GM21381 (cell line): Measurements from ENCODE around the gene CAPN2.

Experiments
- ATAC-seq: cut with Tn5 transposase; IDR thresholded peaks from one replicate; pipeline ENCODE4 v1.9.1; 2021; ENCODE audit warnings: mild to moderate bottlenecking, moderate library complexity; ENCODE audit not compliant: unreplicated experiment

Gene CAPN2

DNA sequence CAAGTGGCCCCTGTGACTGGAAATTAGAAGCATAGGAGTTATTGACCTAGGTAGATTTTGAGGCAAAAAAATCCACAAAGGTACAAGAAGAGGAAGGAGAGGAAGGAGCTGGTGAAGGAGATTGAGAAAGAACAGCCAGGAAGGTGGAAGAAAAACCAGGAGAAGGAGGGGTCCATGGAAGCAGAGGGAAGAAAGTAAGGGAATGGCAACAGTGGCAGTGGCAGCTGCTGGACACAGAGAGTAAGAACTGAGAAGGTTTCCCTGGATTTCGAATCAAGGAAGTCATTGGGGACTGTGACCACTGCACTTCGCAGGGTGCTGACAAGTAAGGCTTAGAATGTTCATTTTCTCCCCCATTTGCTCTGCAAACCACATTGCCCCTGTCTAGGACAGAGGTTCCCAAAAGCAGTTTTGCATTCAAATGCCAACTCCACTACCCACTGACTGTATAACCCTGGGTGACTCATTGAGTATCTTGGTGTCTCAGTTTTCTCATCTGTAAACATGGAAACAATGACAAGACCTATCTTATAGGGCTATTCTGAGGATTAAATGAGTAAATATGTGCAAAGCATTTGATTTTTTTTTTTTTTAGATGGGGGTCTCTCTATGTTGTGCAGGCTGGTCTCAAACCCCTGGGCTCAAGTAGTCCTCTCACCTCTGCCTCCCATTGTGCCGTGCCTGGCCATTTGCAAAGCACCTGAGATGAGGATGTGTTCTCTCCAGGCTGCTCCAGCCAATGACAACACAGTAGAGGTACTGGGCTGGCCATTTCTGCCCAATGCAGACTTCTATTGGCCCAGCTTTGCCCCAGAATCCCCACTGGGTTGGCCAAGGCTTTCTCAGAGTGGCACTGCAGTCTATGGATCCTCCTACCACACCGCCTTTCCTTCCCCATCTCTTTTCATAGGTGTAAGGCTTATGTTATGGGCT, 9.3 kb upstream of the CAPN2 start:
- ATAC-seq = no peak

DNA sequence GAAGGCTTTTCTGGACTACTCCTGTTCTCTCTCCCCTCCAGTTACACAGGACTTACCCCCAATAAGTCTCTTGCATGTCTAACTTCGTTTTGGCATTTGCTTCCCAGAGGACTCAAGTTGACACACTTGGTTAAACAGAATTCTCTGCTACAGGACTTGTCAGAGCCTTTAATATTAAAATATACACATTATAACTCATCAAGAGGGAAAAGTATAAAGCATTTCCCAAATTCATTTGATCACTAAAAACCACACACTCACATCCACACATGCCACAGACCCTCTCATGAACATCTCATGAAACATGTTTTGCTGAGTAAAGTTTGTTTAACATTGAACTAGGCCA, 8.7 kb upstream of the CAPN2 start:
- no peak for ATAC-seq

DNA sequence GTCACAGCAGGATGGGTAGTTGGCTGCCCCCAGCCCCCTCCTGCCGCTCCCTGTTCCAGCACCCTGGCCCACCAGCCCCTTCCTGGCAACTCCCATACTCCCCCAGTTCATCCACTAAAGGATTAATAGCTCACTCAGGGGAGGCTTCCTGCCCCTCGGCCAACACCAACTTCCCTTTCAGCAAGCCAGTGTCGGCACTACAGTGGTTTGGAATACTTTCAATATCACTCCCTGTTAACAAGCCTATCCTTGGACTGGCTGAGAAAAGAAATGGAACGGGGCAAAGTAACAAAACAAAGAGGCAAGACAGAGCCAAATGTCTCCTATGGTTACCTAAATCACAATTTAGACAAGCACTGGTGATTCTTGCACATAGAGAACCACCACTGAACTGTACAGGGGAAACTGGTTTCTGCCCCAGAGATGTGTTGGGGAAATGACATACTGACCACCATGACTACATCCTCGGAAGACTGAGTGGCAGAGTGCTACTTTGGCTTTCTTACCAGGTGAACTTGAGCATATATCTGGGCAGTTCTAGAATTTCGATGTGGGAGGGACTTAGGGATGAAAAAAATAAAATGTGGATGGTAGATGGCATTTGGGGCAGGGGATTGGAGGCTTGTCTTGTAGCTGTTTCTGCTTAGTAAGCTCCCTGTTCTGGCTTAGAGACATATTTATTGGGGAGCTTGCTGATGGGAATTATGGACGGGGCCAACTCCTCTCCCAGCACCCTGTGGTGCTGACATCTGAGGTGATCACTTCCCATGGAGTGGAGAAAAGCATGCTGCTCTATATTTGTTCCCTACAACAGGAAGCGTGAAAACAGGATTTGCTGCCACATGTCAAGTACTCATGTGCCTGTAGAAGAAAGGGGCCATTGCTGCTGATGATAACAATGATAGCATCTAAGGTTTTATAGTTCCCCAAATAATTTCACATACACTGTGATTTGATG, 7.1 kb upstream of the CAPN2 start:
- no peak for ATAC-seq

DNA sequence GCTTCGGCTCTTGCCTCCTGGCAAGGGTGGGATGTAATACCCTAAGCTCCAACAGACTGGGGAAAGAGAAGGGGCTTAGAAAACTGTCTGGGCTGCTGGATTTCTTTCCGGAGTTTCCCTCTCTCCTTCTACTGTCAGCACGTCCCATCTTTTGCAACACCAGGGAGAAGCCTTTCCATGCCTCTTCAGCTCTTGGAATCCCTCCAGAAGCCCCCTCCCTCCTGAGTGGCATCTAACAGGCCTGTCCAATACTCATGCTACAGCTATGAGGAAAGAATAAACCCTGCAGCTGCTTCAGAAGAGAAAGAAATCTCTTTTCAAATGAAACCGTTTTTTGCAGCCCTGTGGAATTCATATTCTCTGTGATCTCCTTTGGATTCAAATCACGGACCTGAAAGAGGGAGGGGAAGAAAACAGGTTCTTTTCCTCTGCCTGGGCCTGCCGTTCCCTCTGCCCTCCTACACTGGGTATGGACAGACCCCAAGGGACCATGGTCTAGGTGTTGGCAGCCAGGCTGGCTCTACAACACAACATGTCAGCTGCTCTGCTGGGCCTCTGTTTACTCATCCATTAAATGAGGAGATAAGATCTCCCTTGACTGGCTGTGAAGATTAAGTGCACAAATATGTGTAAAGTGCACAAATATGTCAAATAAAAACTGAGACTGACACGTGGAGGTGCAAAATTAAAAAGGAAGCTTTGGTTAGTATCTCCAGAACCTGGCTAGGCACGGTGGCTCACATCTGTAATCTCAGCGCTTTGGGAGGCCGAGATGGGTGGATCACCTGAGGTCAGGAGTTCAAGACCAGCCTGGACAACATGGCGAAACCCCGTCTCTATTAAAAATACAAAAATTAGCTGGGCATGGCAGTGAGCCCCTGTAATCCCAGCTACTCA, 6.0 kb upstream of the CAPN2 start:
- ATAC-seq = no peak

GRCh38 chr1:223707256-223708000, 4.9 kb upstream of the CAPN2 start:
- no peak for ATAC-seq

DNA sequence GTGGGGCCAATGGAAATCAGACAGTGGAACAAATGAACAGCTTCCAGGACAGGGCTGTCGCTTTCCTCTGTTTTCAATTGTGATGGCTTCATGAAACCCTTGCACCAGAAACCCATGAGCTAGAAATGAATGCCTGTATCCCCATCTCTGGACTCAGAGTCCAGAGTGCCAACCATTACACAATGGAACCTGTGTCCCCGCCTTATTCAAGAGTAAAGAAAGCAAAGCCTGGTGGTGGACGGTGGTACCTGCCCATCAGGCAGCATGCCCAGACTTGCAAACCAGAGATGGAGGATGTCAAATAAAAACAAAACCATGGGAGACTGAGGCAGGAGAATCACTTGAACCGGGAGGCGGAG, 4.4 kb upstream of the CAPN2 start:
- ATAC-seq = no peak

DNA sequence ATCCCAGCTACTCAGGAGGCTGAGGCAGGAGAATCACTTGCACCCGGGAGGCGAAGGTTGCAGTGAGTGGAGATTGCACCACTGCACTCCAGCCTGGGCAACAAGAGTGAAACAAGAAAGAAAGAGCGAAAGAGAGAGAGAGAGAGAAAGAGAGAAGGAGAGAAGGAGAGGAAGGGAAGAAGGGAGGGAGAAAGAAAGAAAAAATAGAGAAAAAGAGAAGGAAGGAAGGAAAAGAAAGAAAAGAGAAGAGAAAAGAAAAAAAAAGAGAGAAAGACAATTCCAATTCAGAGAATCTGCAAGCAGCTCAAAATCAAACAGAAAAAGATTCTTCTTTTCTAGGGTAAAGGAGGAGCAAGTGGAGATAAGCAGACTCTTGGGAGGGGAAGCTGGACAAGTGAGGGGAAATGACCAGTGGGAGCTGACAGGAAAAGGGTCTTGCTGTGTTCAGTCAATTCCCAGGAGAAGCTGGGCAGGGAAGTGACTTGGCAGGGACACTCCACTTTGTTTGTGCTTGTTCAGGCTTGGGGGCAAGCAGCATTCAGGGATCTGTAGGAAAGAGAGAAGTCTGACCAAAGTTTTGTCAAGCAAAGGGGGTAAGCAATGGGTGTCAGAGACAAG, 3.6 kb upstream of the CAPN2 start:
- ATAC-seq = no peak

- ATAC-seq = no peak
Measured at GRCh38 chr1:223709598-223709997, 2.7 kb upstream of the CAPN2 start.

DNA sequence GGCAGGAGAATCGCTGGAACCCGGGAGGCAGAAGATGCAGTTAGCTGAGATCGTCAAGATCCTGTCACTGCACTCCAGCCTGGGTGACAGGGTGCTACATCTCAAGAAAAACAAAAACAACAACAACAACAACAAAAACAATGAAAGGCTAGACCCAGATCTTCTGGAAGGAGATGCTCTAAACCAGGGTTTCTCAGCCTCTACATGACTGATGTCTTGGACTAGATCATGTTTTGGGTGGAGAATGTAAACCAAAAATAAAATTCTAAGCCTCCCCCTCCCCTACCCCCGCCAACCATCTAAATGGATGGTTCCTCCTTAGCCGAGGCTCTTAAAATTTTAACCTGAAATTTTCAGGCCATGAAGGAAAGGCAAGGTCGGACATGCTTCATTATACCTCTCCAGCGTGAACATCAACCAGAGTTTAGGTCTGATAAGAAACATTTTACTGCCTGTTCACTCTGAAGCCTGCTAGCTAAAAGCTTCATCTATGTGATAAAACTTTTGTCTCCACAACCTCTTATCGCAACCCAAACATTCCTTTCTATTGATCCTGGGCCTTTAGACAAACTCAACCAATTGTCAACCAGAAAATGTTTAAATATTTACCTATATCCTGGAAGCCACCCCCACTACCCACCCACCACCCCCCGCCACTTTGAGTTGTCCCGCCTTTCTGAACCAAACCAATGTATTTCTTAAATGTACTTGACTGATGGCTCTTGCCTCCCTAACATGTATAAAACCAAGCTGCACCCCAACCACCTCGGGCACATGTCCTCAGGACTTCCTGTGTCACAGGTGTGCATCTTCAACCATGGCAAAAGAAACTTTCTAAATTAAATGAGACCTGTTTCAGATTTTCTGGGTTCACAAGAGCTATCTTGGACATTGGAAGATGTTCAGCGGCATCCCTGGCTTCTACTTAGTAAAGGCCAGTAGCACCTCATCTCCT, 1.9 kb upstream of the CAPN2 start:
- no peak for ATAC-seq

- ATAC-seq = no peak
Measured at GRCh38 chr1:223711173-223711572, 1.2 kb upstream of the CAPN2 start.

DNA sequence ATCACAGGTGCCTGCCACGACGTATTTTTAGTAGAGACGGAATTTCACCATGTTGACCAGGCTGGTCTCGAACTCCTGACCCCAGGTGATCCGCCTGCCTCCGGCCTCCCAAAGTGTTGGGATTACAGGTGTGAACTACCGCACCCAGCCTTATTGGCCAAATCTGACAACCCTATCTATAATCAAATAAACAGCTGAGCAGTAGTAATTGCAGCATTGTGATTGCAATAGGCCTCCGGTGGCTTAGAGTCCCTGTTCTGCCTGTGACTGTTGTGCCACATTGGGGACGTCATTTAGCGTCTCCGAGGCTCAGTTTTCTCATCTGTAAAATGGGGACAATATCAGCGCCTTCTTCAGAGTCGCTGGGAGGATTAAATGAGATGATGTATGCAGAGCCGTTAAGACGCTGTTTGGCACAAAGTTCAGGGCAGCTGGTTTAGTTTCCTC, 569 bp upstream of the CAPN2 start:
- no peak for ATAC-seq

GRCh38 chr1:223712850-223713474, 623 bp downstream of the CAPN2 start:
- ATAC-seq = peak; percentile 24

DNA sequence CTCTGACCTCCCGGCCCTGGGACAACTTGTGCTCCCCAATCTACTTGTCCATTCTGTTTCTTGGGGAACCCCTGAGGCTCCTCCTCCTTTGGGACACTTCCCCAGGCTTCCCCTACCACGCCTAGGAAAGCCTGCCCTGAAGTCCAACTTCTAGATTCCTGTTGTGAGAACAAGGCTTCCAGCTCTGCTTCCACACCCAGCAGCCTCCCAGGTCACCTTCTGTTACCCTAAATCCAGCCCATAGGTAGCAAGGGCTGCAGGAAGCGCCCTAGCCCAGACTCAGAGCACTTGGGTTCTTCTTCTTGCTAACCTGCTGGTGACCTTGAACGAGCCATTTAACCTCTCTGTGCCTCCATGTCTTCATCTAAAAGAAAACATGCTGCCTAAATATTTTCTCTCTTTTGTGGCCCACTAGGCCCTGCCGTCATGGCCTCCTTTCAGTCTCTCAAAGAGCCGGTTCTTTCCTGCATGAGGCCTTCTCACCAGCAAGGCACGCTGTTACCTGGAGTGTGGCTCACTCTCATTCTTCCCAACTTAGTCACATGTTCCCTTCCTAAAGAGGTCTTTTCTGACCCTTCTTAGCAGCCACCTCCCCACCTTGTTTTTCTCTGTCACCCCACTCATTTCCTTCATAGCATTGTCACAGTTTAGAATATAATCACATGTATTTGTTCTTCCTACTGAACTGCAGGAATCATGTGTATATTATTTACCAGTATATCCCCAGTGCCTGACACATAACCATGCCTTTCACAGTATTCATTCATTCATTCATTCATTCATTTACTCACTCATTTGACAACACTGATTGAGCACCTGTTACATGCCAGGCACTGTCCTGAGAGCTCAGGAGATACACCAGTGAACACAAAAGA, 1.4 kb downstream of the CAPN2 start:
- no peak for ATAC-seq

GRCh38 chr1:223714421-223714724, 2.0 kb downstream of the CAPN2 start:
- no peak for ATAC-seq

GRCh38 chr1:223714849-223715603, 2.7 kb downstream of the CAPN2 start:
- ATAC-seq = no peak

GRCh38 chr1:223715604-223716172, 3.3 kb downstream of the CAPN2 start:
- ATAC-seq = no peak
